GM10847 (cell line): Measurements from ENCODE around the gene LCP1.

ENCODE experiments used
- POLR2A ChIP-seq: IDR thresholded peaks from 2 replicates; pipeline ENCODE4 v1.6.1; 2011; ENCODE audit not compliant: insufficient read length; ENCODE audit errors: extremely low read depth

LCP1 gene

GRCh38 chr13:46181840-46182490 lies at the start of gene LCP1:
Gene LCP1 (minus strand): TSS chr13:46182177. CDS start chr13:46159662, 22,515 bp downstream.
- TF ChIP-seq POLR2A, result peak; percentile 76

GRCh38 chr13:46229251-46229650 lies 47.3 kb upstream of the LCP1 start:
- TF ChIP-seq POLR2A, result no peak

- no peak for TF ChIP-seq POLR2A
These were observed 31.3 kb upstream of the LCP1 start for GRCh38 chr13:46213242-46213641.

GRCh38 chr13:46211483-46212351 lies 29.7 kb upstream of the LCP1 start, which contains the start of gene LRRC63:
Gene LRRC63 (plus strand): TSS chr13:46211928. CDS start chr13:46213035, 1,107 bp downstream.
- TF ChIP-seq POLR2A, result peak; percentile 47

GRCh38 chr13:46211116-46211482 lies 29.1 kb upstream of the LCP1 start:
- TF ChIP-seq POLR2A, result no peak

GRCh38 chr13:46210362-46211083 lies 28.5 kb upstream of the LCP1 start:
- no peak for TF ChIP-seq POLR2A

- no peak for TF ChIP-seq POLR2A
These were observed 25.9 kb upstream of the LCP1 start for GRCh38 chr13:46207828-46208227.

GRCh38 chr13:46206143-46206542 lies 24.2 kb upstream of the LCP1 start:
- TF ChIP-seq POLR2A, result no peak

- no peak for TF ChIP-seq POLR2A
These were observed 21.0 kb upstream of the LCP1 start for GRCh38 chr13:46202966-46203365.

- TF ChIP-seq POLR2A, result no peak
These were observed 20.3 kb upstream of the LCP1 start for GRCh38 chr13:46202188-46202795.

GRCh38 chr13:46198696-46199193 lies 16.8 kb upstream of the LCP1 start:
- no peak for TF ChIP-seq POLR2A

GRCh38 chr13:46197299-46198048 lies 15.5 kb upstream of the LCP1 start:
- TF ChIP-seq POLR2A, result no peak

GRCh38 chr13:46195016-46195415 lies 13.0 kb upstream of the LCP1 start:
- no peak for TF ChIP-seq POLR2A

- TF ChIP-seq POLR2A, result no peak
These were observed 10.4 kb upstream of the LCP1 start for GRCh38 chr13:46192412-46192811.

GRCh38 chr13:46185634-46186033 lies 3.7 kb upstream of the LCP1 start:
- TF ChIP-seq POLR2A, result no peak

- no peak for TF ChIP-seq POLR2A
These were observed 2.3 kb upstream of the LCP1 start for GRCh38 chr13:46184277-46184699.
